ENCODE data around the gene SEMA4B. TPM values are rescaled to one million over a fixed set of nuclear protein-coding genes. Genes with fewer than 3 reads are reported as not detected.
A peak's percentile ranks its signal among the peaks of the same experiment; 100 is the strongest.

SEMA4B gene, protein sequence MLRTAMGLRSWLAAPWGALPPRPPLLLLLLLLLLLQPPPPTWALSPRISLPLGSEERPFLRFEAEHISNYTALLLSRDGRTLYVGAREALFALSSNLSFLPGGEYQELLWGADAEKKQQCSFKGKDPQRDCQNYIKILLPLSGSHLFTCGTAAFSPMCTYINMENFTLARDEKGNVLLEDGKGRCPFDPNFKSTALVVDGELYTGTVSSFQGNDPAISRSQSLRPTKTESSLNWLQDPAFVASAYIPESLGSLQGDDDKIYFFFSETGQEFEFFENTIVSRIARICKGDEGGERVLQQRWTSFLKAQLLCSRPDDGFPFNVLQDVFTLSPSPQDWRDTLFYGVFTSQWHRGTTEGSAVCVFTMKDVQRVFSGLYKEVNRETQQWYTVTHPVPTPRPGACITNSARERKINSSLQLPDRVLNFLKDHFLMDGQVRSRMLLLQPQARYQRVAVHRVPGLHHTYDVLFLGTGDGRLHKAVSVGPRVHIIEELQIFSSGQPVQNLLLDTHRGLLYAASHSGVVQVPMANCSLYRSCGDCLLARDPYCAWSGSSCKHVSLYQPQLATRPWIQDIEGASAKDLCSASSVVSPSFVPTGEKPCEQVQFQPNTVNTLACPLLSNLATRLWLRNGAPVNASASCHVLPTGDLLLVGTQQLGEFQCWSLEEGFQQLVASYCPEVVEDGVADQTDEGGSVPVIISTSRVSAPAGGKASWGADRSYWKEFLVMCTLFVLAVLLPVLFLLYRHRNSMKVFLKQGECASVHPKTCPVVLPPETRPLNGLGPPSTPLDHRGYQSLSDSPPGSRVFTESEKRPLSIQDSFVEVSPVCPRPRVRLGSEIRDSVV
- 32.3 to 37.7 TPM (median 35.4 TPM) in 3 replicates for total RNA-seq

DNA sequence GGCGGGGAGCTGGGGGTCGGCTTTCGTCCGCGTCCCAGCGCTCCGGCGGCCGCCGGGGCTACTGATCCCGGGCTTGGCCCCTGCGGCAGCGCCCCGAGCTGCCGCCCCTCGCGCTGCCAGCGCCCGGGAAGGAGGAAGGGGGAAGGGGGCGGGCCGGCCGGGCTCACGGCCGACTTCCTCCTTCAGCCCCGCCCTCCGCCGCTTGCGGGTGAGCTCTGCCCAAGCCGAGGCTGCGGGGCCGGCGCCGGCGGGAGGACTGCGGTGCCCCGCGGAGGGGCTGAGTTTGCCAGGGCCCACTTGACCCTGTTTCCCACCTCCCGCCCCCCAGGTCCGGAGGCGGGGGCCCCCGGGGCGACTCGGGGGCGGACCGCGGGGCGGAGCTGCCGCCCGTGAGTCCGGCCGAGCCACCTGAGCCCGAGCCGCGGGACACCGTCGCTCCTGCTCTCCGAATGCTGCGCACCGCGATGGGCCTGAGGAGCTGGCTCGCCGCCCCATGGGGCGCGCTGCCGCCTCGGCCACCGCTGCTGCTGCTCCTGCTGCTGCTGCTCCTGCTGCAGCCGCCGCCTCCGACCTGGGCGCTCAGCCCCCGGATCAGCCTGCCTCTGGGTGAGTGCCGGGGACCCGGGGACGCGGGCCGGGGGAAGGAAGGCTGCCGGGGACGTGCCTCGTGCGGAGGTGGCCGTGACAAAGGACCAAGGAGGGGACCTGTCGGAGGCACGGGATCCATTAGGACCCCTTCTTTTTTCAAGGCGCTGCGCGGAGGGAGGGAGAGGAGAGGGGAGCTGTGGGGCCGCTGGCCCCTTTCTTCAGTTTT, at the start of gene SEMA4B:
Gene SEMA4B, plus strand, starts transcription at position 201 of the 814 bp plus-strand sequence. Its CDS starts 249 bp downstream, at position 450.
- H3K27ac Mint-ChIP-seq = peak within 1 kb of the TSS; percentile 66
- H3K4me1 Mint-ChIP-seq = peaks cover 11% of the 10 kb centered on the region
- H3K9me3 Mint-ChIP-seq = no peaks in the 10 kb centered on the region
- H3K36me3 Mint-ChIP-seq = no peaks in the 10 kb centered on the region
- peak; percentile 70 to 77 for DNase-seq (ENCODE audit: low spot score in 2 of 2, unreplicated experiment in 2 of 2)
- TF ChIP-seq, protein P1, sequence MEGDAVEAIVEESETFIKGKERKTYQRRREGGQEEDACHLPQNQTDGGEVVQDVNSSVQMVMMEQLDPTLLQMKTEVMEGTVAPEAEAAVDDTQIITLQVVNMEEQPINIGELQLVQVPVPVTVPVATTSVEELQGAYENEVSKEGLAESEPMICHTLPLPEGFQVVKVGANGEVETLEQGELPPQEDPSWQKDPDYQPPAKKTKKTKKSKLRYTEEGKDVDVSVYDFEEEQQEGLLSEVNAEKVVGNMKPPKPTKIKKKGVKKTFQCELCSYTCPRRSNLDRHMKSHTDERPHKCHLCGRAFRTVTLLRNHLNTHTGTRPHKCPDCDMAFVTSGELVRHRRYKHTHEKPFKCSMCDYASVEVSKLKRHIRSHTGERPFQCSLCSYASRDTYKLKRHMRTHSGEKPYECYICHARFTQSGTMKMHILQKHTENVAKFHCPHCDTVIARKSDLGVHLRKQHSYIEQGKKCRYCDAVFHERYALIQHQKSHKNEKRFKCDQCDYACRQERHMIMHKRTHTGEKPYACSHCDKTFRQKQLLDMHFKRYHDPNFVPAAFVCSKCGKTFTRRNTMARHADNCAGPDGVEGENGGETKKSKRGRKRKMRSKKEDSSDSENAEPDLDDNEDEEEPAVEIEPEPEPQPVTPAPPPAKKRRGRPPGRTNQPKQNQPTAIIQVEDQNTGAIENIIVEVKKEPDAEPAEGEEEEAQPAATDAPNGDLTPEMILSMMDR (IDR thresholded peaks at IDR 0.05; ENCODE audit: unreplicated experiment) = no peak
- H3K4me3 Mint-ChIP-seq = peak within 1 kb of the TSS; percentile 85
- H3K27me3 Mint-ChIP-seq (ENCODE audit: low read depth) = no peaks in the 10 kb centered on the region

DNA sequence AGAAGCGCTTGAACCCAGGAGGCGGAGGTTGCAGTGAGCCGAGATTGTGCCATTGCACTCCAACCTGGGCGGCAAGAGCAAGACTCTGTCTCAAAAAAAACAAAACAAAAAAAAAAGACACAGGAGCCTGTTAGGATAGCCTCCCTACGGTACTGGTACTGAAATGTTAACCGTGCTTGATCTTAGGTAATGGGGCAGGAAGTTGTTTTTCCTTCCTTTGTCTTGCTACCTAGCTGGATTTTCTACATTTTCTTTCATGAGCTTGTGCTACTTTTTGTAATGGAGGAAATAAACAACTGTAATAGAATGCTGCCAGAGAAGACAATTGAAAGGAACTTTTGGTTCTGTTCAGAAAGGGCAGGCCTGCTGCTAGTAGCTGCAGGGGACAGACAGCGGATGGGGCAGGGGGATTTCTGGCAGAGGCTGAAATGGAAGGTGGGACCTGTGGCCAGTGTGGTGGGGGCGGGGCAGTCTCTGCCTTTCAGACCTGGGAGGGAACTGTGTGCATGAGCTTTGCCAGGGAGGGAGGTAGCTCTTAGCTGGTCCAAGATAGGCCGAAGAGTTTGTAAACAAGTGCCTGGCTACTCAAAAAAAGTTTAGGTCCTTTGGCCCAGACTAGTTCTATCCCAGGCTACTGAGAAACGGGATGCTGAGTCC, 49.0 kb upstream of the SEMA4B start:
- Mint-ChIP-seq H3K27me3 (ENCODE audit: low read depth) (no peaks in the 10 kb centered on the region), H3K27ac (peak overlapping the region; percentile 37), H3K36me3 (no peaks in the 10 kb centered on the region), H3K4me3 (no peak overlapping the region), H3K9me3 (no peaks in the 10 kb centered on the region), H3K4me1 (peaks cover 19% of the 10 kb centered on the region)
- TF ChIP-seq, protein P1 (IDR thresholded peaks at IDR 0.05; ENCODE audit: unreplicated experiment) = no peak
- DNase-seq (ENCODE audit: low spot score in 2 of 2, unreplicated experiment in 2 of 2) = no peak

DNA sequence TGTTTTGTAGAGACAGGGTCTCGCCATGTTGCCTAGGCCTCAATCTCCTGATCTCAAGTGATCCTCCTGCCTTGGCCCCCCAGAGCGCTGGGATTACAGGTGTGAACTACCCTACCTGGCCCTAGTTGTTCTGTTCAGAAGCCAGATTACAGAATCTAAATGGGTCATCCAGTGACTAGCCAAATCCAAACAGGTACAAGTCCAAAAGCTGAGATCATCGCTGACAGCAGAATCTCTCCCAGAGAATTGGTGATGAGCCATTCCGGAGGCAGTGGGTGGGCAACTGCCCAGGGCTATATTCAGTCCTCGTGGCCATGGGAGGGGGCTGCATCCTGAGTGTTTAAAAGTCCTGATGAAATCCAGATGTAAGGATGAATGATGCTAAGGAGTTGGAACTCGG, 47.5 kb upstream of the SEMA4B start:
- H3K4me1 Mint-ChIP-seq = peaks cover 28% of the 10 kb centered on the region
- H3K4me3 Mint-ChIP-seq = no peak overlapping the region

DNA sequence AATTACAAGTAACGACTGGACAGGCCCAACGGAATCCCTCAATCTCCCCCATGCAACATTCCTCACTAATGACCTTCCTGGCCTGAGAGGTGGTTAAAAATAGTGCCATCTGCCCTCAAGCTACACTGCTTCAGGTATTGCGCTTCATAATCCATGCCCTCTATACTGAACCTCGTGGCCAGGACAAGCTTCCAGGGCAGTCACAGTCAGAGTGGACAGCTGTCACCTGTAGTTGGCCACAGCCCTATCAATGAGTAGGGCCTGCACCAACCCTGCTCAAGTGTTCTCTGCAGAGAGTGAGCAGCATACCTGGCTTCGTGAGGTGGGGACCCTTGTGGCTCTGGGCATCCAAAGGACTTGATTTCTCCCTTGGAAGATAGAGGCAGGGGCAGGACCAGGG, 46.9 kb upstream of the SEMA4B start:
- Mint-ChIP-seq H3K4me3 (no peak overlapping the region), H3K9me3 (no peaks in the 10 kb centered on the region), H3K4me1 (peaks cover 31% of the 10 kb centered on the region), H3K27ac (no peak overlapping the region), H3K27me3 (ENCODE audit: low read depth) (no peaks in the 10 kb centered on the region), H3K36me3 (no peaks in the 10 kb centered on the region)
- no peak for DNase-seq (ENCODE audit: low spot score in 2 of 2, unreplicated experiment in 2 of 2)
- TF ChIP-seq, protein P1 (IDR thresholded peaks at IDR 0.05; ENCODE audit: unreplicated experiment) = no peak

More for the DNA sequence above, 47.5 kb upstream of the SEMA4B start:
- Mint-ChIP-seq H3K27ac (no peak overlapping the region), H3K36me3 (no peaks in the 10 kb centered on the region), H3K27me3 (ENCODE audit: low read depth) (no peaks in the 10 kb centered on the region), H3K9me3 (no peaks in the 10 kb centered on the region)
- DNase-seq (ENCODE audit: low spot score in 2 of 2, unreplicated experiment in 2 of 2) = no peak
- TF ChIP-seq, protein P1 (IDR thresholded peaks at IDR 0.05; ENCODE audit: unreplicated experiment) = no peak
